H1 (cell line): ENCODE measurements around the gene DHRS3.

Experiments
- CTCF ChIP-seq, 3 experiments: IDR thresholded peaks; 1 replicate in 2 of 3; 2 replicates in 1 of 3; pipeline versions ENCODE4 v1.5.1 to v1.6.1; 2011; ENCODE audit warnings: low read length in 3 of 3, mild to moderate bottlenecking in 3 of 3, inconsistent platforms in 2 of 3, low read depth in 1 of 3, moderate library complexity in 1 of 3; ENCODE audit not compliant: insufficient read depth in 1 of 3; ENCODE audit errors: control extremely low read depth in 1 of 3
- EZH2 ChIP-seq: fragments of 200-600 bp; sonication (generic); IDR thresholded peaks from 2 replicates; pipeline ENCODE4 v1.7.1; 2012; ENCODE audit warnings: low read depth, mild to moderate bottlenecking, moderate library complexity, low read length, inconsistent platforms; ENCODE audit not compliant: severe bottlenecking
- KDM4A ChIP-seq: IDR thresholded peaks from one replicate; pipeline ENCODE4 v1.7.1; 2012; ENCODE audit warnings: low read depth, mild to moderate bottlenecking, moderate library complexity, low read length, inconsistent platforms; ENCODE audit not compliant: severe bottlenecking
- PHF8 ChIP-seq: fragments of 200-600 bp; sonication (generic); conservative IDR thresholded peaks from 2 replicates; pipeline ENCODE4 v1.7.1; 2012; ENCODE audit warnings: low read depth, mild to moderate bottlenecking, inconsistent platforms, low read length, moderate library complexity
- POLR2A ChIP-seq, 2 experiments: IDR thresholded peaks; 1 replicate in 1 of 2; 2 replicates in 1 of 2; pipeline ENCODE4 v1.6.1; 2011; ENCODE audit warnings: low read depth in 2 of 2, low read length in 2 of 2, mild to moderate bottlenecking in 2 of 2; ENCODE audit errors: control extremely low read depth in 1 of 2

GRCh38 chr1:12567288-12567819 is 50.7 kb downstream of the DHRS3 start:
- TF ChIP-seq EZH2 (no peak), POLR2A (IDR thresholded peaks at IDR 0.05; ENCODE audit: control extremely low read depth in 1 of 2, low read depth in 2 of 2, low read length in 2 of 2) (no peak), CTCF (IDR thresholded peaks at IDR 0.05; ENCODE audit: control extremely low read depth in 1 of 3, insufficient read depth in 1 of 3, low read depth in 1 of 3, low read length in 3 of 3) (no peak), KDM4A (no peak), PHF8 (no peak)
